PFSK-1 (cell line): ENCODE results near the gene C6orf132.

Source experiments
- FOXP2 ChIP-seq: optimal IDR thresholded peaks from 2 replicates; pipeline ENCODE3; 2011; ENCODE audit warnings: borderline replicate concordance, control low read depth, inconsistent platforms; ENCODE audit not compliant: insufficient read depth; ENCODE audit errors: extremely low read length, extremely low read depth
- POLR2AphosphoS5 ChIP-seq: IDR thresholded peaks from 2 replicates; pipeline ENCODE4 v1.6.1; 2012; ENCODE audit warnings: low read depth, mild to moderate bottlenecking, control low read depth, low read length, moderate library complexity
- REST ChIP-seq, 2 experiments: IDR thresholded peaks; 2 replicates each; pipeline versions ENCODE4 v1.6.1 to v1.8.0; 2011 to 2012; ENCODE audit warnings: low read depth in 2 of 2, low read length in 2 of 2, control low read depth in 1 of 2, inconsistent platforms in 1 of 2, mild to moderate bottlenecking in 1 of 2, moderate library complexity in 1 of 2; ENCODE audit not compliant: insufficient read depth in 1 of 2
- SIN3A ChIP-seq: IDR thresholded peaks from 2 replicates; pipeline ENCODE4 v1.6.1; 2012; ENCODE audit warnings: mild to moderate bottlenecking, low read length, moderate library complexity, borderline replicate concordance; ENCODE audit not compliant: insufficient read depth
- TAF1 ChIP-seq: IDR thresholded peaks from 2 replicates; pipeline ENCODE4 v1.6.1; 2012; ENCODE audit warnings: low read length, control low read depth, borderline replicate concordance; ENCODE audit not compliant: insufficient read depth

C6orf132 gene

GRCh38 chr6:42106112-42107023 is 36.1 kb downstream of the C6orf132 start:
- no peak for TF ChIP-seq REST (IDR thresholded peaks at IDR 0.05; ENCODE audit: insufficient read depth in 1 of 2, low read depth in 2 of 2, low read length in 2 of 2)
- no peak for TF ChIP-seq POLR2AphosphoS5
- no peak for TF ChIP-seq FOXP2
- no peak for TF ChIP-seq SIN3A
- no peak for TF ChIP-seq TAF1

- TF ChIP-seq SIN3A: no peak
- no peak for TF ChIP-seq REST (IDR thresholded peaks at IDR 0.05; ENCODE audit: insufficient read depth in 1 of 2, low read depth in 2 of 2, low read length in 2 of 2)
- no peak for TF ChIP-seq FOXP2
- no peak for TF ChIP-seq TAF1
- TF ChIP-seq POLR2AphosphoS5: no peak
Observed at GRCh38 chr6:42105709-42106108, 36.7 kb downstream of the C6orf132 start.

- no peak for TF ChIP-seq SIN3A
- no peak for TF ChIP-seq TAF1
- TF ChIP-seq FOXP2: no peak
- no peak for TF ChIP-seq POLR2AphosphoS5
- no peak for TF ChIP-seq REST (IDR thresholded peaks at IDR 0.05; ENCODE audit: insufficient read depth in 1 of 2, low read depth in 2 of 2, low read length in 2 of 2)
Observed at GRCh38 chr6:42105156-42105648, 37.2 kb downstream of the C6orf132 start.

GRCh38 chr6:42104804-42105125 is 37.7 kb downstream of the C6orf132 start:
- TF ChIP-seq SIN3A (no peak), TAF1 (no peak), REST (IDR thresholded peaks at IDR 0.05; ENCODE audit: insufficient read depth in 1 of 2, low read depth in 2 of 2, low read length in 2 of 2) (no peak), POLR2AphosphoS5 (no peak), FOXP2 (no peak)
